Panc1 (cell line): ENCODE measurements around the gene PRSS33.

Source experiments
- CTCF ChIP-seq: fragments of 450-650 bp; IDR thresholded peaks from 2 replicates; pipeline ENCODE4 v1.5.1; 2017; ENCODE audit warnings: mild to moderate bottlenecking
- POLR2AphosphoS5 ChIP-seq: IDR thresholded peaks from 2 replicates; pipeline ENCODE4 v1.6.1; 2012; ENCODE audit warnings: mild to moderate bottlenecking, low read depth, low read length, moderate library complexity

DNA sequence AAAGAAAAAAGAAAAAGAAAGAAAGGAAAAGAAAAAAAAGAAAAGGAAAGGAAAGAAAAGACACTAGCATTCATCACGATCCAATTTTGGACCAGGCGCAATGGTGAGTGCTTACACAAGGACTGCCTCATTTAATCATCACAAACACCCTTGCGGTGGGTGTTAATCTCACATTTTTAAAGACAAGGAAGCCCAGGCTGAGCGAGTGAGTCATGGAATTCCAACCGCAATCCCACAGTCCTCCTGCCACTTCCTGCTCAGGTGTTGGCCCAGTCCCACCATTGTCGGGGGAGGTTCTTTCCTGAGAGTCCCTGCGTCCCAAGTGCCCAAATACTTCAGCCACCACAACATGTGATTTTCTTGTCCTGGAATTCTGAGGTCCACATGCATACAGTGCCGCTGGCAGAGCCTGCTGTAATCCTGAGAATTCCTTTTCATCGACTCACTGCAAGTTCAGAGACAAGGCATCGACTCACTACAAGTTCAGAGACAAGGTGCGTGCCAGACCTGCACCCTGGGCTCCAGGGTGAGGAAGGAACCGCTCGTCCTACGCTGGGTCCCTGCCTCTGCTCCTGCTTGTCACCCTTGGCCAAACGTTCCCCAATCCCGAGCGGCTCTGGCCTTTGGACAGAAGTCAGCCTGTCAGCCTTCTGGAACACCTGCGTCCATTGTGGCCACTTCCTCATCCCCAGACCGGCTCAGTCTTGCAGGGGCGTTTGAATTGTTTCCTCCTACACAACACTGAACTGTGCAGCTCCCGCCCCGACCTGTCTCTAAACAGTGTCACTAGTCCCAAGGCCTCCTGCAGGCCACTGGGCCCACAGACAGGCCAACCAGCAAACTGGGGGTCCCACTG lies 48.5 kb upstream of the PRSS33 start:
- TF ChIP-seq CTCF: no peak
- peak; percentile 93 for TF ChIP-seq POLR2AphosphoS5
